Hematopoietic multipotent progenitor cell treated with erythropoietin and hydrocortisone succinate and interleukin-3 and kit ligand, for 6 days (in vitro differentiated cells): Measurements from ENCODE around the gene PDE1C.
A peak's percentile ranks its signal among the peaks of the same experiment; 100 is the strongest.

Experiments
- DNase-seq: peaks from one replicate; pipeline ENCODE4 v3.0.0-alpha.2; 2015

The PDE1C gene

DNA sequence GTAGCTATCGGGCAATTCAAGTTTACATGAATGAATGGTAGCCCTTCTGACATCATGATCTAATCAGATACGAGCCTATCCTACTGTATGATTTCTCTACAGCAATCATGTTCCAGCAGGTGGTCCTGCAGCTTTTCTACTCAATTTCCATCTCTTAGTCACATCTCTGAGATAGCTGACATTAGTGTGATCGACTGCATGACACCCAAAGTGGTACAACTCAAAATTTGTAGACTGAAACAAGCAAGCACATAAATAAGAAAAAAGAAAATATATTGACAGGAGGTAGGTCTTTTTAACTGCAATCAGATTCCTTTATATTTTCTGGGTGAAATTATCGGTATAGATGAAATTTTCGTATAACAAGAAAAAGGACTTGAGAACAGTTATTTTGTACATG is 251.2 kb downstream of the PDE1C start:
- no peak for DNase-seq

DNA sequence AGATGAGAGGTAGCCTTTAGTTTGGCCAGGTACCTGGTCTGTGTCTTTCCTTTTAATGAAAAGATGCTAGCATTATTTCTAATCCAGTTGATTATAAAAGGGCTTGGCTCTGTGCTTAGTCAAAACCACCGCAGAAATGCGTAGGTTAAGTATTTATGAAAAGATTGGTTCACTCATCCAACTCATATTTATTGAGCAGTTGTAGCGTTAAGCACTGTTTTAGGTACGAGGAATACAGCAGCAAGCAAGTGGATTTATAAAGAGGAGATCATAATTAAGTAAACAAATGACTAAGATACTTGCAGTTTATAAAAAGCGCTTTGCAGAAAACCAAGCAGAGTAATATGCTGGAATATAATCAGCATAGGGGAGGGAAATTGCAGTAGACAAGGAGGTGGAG is 253.4 kb downstream of the PDE1C start:
- no peak for DNase-seq

DNA sequence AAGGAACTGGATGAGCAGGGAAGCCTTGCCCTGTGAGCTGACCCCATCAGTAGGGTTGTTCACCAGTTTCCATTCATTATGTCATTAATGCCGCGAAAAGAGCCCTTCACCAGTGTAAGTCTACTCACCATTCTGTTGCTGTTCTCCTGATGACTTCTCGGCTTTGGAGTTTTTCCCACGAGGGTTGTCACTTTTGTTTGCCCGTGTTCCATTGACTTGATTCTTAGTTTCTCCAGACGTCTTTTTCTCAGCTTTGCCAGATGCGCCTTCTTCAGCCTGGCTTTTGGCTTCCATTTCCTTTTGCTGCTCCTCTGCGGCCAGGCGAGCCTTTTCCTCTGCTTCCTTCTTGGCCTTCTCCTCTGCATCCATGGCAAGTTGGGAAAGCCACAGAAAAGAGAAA is 254.4 kb downstream of the PDE1C start:
- DNase-seq, result no peak

DNA sequence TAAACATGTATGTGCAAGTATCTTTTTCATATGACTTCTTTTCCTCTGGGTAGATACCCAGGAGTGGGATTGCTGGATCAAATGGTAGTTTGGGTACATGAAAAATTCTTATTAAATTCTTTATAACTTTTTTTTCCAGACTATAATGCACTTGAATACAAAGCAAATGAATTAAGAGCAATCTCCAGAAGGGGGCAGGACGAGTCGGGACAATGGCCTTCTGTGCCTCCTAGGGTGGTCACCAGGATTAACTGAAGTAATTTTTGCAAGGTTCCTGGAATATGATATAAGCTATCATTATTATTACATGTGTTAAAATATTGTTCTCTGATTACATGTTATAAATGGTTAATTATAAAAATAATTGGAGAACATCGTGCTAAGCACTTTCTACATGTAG is 256.0 kb downstream of the PDE1C start:
- peak; percentile 5 for DNase-seq

DNA sequence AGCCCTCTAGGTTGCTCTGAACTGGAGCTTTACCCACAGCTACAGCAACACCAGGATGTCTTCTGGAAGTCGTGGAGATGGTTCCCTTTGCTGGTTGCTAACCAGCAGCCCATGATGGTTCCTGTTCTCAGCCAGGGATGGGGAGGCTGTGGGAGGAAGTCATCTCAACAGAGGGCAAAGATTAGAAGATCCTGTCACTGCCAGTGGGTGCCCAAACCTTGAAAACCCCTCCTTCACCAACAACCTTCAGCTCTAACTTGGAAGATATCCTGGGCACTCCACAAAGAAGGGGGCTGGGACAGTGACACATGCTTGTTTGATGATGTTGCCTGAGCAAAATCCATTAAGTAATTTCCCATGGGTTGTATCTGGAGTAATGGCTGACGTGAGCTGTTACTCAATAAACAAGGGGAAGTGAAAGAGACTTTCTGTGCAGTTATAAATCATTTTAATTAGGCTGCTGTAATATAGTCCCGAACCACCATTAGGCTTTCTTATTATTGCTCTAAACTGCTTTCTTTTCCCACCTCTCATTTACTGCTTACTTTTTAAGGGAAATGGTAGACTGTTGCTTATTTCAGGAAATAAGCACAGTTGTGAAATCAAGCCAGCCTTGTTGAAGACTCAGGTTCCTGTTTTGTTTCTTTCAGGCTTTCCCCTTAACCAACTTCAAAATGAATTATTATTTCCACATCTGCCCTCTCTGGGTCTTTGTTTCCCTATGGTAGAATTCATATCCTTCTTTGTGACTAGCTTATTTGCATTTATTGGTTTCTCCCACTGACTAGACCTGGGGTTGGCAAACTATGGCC is 258.4 kb downstream of the PDE1C start:
- DNase-seq, result peak; percentile 69

DNA sequence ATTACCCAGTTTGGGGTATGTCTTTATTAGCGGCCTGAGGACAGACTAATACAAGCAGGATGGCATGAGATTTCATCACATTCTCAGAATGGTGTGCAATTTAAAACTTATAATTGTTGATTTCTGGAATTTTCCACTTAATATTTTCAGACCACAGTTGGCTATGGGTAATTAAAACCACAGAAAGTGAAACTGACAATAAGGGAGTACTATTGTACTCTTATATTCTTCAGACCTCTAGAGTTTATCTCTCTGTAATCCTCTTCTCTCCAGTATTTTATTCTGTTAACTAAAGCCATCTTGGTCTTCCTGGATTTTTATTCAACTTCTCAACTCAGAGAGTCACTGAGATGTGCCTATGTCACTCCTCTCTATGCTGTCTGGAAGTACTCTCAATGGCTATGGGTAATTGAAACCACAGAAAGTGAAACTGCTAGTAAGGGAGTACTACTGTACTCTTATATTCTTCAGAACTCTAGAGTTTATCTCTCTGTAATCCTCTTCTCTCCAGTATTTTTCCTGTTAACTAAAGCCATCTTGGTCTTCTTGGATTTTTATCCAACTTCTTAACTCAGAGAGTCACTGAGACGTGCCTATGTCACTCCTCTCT is 264.9 kb downstream of the PDE1C start:
- DNase-seq, result no peak

DNA sequence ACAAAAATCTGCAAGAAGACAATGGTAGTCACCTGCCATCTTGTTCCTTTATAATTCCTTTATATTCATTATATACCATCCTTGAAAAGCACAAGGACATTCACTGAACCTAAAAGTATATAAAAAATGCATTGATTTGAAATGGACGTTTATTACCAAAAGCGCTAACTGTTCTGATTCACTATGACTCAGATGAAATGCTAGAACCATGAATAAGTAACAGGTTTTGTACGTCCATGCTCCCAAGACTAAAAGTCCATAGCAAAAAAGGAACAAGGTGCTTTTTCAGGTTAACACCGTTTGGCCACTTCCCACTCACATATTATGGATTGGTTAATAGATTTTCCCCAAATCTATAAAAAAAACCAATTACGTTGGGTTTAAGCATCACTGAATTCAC is 273.8 kb downstream of the PDE1C start:
- DNase-seq, result no peak

DNA sequence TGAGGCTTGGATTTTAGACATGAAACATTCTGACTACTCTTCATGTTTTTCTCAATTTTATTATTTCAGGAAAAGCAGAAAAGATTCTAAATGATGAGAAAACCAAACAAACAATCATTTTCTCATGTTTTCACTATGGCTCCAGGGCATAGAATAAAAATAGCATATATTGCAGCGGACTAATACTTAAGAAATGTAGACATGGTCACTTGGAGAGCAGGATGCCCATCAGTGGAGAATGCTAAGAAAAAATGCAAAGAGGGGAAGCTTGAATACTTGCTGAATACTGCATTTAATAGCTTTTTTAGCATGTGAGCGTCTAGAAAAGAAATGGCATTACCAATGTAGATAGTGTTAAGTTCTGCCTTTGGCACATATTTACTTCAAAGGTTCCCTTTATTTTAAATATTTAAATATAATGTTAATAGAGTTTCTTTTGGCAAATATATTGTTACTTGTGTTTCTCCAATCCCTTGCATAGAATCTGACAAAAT is 275.3 kb downstream of the PDE1C start:
- DNase-seq, result no peak

DNA sequence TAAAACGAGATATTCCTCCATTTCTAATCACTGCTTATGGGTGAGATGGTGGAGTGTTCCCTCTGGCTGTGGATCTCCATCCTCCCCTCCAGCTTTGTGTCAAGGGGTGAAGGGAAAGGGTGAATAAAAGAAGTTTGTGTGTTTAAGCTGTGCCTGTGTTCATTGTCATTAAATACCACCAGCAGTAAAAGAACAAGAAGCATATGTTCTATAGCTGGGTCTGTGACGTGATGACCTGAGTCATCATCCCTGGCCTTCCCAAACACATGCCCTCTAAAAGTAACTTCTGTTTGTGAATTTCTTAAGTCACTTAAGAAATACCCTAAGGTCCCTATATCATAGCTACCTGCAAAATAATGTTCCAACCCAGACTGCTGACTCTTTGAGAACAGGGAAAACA is 278.3 kb downstream of the PDE1C start:
- no peak for DNase-seq

DNA sequence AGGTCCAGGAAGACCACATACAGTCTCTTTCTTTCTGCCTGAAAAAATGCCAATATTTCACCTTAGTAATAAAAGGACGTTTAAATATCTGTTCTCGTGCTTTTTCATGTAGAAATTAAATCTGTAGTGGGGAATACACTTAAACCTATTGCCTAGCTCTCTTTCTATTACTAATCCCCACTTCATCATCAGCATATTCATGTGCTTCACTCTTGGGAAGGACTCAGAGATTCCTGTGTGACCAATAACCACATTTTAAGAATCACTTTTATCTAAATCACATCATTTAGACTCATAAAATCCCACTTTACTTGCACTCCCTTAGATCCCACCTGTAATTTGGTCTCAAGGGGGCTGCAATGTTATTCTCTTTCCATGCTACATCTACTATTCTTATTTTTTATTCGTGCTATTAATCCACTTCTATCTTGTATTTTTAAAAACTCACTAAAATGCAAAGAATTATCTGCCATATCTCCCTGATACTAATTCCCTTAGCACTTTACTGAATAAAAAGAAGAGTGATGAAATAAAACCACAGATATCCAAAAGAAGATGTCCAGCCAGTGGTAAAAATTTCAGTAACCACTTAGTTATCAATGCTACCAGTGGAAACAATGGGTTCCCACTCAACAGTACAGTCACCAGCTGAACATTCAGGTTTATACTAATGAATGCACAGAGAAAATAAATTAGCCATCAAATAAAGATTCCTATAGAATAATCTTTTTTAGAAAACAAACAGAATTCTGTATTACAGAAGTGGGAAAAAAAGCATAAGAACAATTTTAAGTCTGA is 281.1 kb downstream of the PDE1C start:
- no peak for DNase-seq

DNA sequence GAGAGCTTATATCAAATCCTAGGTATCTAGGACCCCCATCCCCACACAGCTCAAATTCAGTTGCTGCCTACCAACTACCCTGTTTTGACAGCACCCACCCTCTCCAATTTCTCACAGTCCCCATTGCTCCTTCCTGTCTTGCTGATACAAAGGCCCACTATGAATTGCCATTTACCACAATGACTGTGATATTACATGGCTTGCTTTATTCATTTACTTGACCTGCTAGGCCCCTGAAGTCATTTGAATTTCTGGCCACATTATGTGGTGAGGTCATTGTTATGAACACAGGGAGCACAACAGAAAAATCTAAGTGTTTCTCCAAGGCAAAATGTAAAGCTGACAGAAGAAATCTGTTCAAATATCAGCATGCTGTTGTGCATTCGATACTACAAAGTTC is 281.8 kb downstream of the PDE1C start:
- DNase-seq, result no peak

DNA sequence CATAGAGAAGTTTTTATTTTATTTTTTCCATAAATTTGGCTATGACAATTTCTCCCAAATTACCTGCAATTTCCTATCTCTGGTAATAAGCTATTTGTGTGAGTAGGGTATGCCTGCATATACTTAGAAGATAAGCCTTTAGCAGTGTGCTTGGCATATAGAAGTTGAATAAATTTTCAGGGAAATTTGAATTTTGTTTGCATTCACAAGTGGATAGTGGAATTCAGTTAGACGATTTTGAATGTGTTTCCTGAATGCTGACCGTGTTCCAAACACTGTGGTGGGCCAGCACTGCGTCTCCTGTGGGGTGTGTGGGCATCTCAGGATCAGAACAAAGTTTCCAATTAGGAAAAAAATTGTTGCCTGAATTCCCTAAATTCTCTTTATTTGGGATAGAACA is 283.9 kb downstream of the PDE1C start:
- DNase-seq, result no peak

DNA sequence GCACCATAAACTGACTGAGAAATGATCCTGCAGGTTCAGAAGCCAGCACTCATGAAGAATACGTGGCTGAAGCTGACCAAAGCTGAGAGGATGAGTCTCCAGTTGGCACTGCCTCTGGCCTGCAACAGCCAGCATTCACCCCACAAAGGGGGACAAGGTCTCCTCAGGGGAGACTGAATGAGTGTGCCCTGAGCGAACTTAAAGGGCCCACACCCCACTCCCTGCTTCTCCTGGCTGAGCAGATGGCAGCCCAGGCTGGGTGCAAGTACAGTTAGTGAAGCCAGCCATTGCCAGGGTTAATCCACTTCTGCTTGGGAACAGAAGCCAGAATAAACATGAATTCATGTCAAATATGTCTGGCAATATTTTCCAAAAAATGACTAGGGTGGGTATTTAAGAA is 285.1 kb downstream of the PDE1C start:
- no peak for DNase-seq

DNA sequence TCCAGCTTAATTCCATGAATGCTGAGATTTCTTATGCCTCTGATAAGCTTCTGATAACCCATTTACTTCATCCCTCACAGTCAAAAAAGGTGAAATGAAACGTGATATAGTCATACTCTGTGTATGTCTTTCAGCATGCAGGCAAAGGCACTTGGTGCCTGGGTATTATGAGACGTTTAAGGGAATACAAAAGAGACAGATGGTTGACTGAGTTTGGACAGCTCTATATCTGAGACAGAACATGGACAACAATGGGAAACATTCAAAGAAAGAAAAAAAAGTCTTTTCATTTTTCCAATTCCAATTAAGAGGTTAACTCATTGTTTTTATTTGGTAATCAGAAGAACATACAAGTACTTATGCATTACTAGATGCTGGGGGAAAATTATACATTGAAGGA is 287.0 kb downstream of the PDE1C start:
- DNase-seq, result no peak

DNA sequence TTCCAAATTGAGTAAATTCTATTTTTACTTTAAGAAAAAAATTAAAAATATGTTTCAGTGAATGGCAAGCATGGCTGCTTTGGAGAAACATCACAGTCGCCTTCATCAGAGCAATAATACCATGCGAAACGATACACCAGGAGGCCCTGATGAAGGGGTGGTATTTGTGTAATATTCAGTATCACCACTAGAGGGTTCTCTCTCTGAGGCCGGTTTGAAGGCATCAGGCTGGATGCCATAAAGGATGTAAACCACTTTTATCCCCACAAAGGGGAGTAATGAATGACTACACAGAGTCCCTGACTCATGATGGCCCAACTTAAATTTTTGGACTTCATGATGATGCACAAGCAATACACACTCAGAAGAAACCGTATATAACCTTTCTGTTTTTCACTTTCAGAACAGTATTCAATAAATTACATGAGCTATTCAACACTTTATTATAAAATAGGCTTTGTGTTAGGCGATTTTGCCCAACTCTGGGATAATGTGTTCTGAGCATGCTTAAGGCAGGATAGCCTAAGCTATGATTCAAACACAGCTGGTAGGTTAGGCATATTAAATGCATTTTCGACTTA is 287.7 kb downstream of the PDE1C start:
- DNase-seq, result peak; percentile 81

DNA sequence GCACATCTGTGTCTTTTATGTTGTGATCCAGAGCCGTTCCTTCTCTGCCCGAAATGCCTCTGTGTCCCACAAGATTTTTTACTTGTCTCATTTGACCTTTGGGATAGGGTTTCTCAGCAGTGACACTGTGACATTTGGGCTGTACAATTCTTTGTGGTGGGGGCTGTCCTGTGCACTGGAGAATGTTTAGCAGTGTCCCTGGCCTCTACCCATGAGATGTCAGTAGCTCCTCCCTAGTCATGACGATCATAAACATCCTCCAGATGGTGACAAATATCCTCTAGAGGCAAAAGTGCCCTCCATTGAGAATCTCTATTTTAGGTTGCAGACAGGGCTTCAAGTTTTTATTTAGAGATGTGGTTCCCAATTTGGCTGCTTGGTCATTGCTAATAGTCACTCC is 291.9 kb downstream of the PDE1C start:
- no peak for DNase-seq

DNA sequence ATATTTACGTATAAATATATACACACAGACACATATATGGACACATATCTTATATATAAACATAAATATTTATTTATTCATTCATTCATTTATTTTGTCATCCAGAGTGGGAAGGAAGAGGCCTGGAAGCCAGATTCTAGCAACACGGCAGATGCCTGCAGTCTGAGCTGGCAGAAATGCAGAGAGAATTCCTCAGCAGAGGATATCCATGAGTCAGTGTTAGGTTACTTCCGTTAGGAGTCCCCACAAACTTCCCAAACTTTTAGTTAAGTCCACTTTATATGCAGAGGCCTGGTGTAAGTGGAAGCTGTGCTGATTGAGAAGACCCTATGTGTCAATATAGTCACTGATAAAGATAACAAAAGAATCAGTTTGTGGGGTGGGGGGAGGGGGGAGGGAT is 293.6 kb downstream of the PDE1C start:
- DNase-seq, result no peak

DNA sequence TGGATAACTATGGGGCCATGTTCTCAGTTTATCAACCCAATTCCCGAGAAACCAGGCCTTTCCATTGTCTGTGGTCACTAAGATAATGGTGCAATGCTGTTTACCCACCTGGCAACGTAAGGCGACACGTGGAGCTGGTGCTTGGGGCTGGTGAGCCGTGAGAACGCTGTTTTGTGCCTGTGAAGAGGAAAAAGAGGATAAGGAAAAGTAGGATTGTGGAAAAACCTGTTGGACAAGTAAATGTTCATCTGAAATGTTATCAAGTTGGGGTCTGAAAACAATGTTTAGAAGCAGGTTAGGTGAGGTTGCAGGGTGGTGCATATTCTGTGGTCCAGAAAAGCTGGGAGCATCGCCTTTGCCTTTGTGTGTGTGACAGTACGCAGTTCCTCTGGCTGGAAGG is 294.7 kb downstream of the PDE1C start:
- no peak for DNase-seq

DNA sequence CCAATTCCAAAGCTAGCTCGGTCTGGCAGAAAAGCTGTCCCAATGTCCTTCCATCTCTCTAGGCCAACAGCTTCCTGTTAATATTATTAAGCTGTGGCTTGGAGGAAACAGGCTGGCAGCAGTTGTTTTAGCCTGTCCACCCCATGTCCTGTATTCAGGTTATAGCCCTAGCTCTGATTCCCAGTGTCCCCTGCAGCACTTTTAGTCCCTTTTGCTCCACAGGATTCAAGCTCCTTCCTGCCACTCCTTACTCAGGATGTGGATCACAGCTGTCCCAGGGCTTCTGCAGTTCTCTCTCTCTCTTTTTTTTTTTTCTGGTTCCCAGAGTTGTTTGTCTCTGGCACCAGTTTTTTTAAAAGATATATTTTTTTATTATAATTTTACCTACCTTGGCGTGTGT is 298.0 kb downstream of the PDE1C start:
- no peak for DNase-seq

DNA sequence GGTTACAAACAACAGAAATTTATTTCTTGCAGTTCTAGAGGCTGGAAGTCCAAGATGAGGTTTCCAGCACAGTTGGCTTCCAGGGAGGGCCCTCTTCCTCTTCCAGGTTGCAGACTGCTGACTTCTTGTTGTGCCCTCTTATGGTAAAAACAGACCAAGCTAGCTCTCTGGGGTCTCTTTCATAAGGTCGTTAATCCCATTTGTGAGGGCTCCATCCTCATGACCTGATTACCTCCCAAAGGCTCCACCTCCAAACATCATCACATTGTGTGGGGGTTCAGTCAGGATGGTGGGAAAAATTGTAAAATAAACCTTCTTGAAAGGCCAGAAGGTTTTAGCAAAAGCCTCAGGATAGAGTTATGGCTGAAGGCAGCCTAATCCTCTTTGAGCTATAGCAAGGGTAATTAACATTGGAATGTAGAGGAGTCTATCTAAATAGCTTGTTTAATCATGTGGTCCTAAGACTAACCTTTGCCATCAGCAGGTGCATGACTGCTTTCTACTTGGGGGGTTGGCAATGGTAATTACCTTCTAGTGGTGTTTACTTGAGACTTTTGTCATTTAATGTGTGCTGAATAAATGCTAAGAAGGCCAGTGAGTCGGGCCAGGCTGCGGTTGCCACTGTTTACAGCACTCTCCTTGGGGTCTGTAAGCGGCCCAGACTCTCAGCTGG is 302.4 kb downstream of the PDE1C start:
- DNase-seq, result no peak

DNA sequence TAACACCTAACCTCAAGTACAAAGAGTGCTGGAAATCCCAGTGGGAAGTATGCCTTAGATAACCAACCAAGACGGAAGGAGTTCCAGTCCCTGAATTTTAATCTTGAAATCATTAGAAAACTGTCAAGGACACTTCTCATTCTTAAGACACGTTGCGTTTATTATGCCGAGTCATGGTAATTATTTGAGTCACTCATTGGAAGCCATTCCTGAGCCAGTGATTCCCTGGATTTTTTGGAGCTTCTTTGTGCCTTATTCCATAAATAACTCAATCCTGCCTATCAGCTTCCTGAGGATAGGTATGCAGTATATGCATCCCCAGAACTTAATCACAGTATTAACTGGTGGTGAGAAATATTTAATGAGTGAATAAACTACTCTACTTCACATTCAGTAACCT is 305.7 kb downstream of the PDE1C start:
- no peak for DNase-seq

DNA sequence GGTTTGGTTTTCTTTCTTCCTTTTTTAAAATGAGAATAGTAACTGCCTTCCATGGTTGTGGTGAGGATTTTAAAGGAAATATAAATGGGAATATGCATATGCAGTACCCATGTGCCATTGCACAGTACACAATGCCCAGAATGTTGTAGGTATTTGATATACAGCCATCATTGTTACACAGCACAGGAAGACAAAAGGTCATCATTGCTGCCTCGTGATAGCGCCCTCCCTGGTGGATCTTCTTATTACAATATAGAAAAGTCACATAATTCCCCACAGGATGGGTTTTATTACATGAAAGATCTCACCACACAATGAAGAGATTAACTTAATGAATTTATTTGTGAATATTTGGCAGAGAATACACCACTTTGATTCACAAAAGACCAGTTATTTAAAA is 306.7 kb downstream of the PDE1C start:
- no peak for DNase-seq

DNA sequence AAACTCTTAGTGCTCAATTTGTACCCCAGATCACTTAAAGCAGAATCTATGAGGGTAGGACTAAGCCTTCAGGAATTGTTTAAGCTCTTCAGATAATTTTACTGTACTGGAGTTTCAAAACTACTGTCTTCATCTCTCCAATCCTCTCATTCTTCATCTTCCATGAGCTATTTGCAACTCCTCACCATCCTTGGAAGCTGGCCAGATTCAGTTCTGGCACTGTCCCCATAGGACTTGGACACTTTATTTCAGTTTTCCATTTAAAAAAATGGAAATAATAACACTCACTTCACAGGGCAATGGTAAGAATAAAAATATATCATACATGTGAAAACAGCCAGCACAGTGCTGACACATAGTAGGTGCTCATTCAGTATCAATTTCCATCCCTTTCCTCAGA is 308.6 kb downstream of the PDE1C start:
- DNase-seq, result no peak
